NOMO-1 treated with DMSO at 0.1 percent for 48 hours (cell line): ENCODE data around the gene SUCO.
"Not testable (repeated sequence)": the region's sequence is repeated elsewhere in the genome, so short reads cannot be mapped to it uniquely, and the experiment has no call there.

Experiments
- DNase-seq: peaks from one replicate; lab custom pipeline; 2025; ENCODE audit not compliant: unreplicated experiment; lab: John Stamatoyannopoulos, UW

The SUCO gene, protein sequence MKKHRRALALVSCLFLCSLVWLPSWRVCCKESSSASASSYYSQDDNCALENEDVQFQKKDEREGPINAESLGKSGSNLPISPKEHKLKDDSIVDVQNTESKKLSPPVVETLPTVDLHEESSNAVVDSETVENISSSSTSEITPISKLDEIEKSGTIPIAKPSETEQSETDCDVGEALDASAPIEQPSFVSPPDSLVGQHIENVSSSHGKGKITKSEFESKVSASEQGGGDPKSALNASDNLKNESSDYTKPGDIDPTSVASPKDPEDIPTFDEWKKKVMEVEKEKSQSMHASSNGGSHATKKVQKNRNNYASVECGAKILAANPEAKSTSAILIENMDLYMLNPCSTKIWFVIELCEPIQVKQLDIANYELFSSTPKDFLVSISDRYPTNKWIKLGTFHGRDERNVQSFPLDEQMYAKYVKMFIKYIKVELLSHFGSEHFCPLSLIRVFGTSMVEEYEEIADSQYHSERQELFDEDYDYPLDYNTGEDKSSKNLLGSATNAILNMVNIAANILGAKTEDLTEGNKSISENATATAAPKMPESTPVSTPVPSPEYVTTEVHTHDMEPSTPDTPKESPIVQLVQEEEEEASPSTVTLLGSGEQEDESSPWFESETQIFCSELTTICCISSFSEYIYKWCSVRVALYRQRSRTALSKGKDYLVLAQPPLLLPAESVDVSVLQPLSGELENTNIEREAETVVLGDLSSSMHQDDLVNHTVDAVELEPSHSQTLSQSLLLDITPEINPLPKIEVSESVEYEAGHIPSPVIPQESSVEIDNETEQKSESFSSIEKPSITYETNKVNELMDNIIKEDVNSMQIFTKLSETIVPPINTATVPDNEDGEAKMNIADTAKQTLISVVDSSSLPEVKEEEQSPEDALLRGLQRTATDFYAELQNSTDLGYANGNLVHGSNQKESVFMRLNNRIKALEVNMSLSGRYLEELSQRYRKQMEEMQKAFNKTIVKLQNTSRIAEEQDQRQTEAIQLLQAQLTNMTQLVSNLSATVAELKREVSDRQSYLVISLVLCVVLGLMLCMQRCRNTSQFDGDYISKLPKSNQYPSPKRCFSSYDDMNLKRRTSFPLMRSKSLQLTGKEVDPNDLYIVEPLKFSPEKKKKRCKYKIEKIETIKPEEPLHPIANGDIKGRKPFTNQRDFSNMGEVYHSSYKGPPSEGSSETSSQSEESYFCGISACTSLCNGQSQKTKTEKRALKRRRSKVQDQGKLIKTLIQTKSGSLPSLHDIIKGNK (N-terminal part only)

GRCh38 chr1:172532700-172533512 is at the start of gene SUCO:
Gene SUCO (plus strand): TSS chr1:172533150. CDS start chr1:172533436, 286 bp downstream.
- DNase-seq, result peak; percentile 99

DNA sequence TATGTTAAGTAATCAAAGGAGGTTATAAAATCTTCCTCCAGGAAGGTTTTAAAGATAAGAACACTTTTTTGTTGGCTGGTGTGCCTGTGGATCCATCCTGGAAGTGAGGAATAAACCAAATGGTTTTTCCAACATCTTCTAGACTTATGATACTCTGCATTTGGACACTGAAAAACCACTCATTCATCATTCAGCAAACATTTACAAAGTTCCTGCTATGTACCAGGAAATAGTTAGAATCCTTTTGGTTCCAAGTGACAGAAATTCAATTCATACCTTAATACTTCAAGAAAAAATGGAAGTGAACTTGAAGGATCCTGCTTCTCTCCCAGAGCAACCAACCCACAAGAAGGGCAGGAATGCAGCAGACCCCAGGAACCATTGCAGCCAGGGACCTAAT is 49.5 kb upstream of the SUCO start:
- DNase-seq, result no peak

DNA sequence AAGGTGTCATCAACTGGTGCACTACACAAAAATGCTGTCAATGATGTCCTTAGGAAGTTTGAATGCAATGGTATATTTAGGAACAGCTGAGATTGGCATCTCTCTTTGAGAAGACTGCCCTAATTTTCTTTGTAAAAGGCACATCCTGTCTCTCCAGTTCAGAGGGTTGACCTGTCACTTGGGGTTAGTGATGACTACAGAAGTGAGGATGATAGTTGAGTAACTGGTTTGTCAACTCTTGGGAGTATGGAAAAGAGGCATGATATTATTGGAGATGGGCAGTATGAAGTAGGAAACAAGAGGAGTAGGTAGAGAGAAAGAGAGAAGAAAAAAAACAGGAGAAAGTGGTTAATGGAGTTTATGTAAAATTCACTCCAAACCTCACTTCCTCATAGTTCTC is 48.7 kb upstream of the SUCO start:
- DNase-seq, result no peak

- DNase-seq, result no peak
Observed at GRCh38 chr1:172485626-172486025, 47.3 kb upstream of the SUCO start.

DNA sequence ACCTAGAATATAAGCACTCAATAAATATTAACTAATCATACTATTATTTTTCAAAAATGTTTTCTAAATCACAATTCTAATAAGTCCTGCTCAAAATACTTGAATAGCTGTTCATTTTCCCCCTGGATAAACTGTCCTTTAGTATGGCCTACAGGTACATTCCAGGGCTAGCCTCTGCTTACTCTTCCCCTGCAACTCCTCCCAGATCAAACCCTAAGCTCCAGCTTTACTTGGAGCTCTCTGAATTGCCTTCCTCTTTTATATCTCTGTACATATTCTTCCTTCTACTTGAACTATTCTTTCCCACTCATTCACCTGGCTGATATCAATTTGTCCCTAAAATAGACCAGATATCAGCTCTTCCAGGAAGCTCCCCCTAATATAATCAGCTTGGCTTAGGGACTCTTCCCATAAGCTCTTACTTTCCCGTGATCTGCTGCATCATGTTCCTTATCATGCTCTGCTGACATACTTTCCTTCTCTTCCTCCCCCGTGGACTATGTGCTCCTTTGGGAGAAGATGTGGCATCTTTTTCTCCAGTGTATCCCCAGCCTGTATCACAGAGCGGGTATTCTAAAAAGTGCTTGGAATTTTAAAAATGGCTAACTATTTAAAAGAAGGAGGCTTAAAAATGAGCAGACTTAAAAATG is 46.0 kb upstream of the SUCO start:
- no peak for DNase-seq

DNA sequence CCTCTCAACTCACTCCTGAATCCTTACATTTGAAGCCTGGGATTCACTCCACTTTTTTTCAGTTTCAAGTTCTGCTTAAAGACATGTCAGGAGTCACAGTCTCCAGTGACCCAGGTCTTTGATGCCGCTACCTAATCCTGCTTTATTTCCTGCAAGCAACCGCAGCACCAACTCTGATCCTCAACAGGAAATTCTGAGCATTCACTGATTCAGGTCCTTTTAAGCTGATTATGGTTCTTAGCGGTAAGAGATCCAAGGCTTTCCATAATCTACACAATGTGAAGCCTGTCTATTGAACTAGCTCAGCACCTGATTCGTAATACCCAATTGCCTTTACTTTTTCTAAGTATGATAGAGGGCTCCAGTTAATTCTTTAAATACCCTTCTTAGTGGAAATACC is 45.4 kb upstream of the SUCO start:
- no peak for DNase-seq

DNA sequence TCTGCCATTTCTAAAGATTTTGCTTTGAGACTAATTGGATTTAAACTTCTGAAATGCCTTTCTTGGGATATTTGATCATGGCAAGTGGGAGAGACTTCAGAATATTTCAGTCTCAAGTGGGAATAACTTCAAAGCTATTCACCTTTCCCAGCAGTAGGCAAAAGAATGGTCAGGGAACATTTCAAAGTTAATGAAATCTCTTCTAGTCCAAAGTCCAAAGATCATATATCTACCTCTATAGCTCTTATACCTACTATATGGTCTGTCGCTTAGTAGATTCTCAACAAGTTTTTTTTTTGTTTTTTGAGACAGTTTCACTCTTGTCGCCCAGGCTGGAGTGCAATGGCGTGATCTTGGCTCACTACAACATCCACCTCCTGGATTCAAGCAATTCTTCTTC is 44.6 kb upstream of the SUCO start:
- no peak for DNase-seq

- no peak for DNase-seq
Observed at GRCh38 chr1:172489847-172490246, 43.1 kb upstream of the SUCO start.

- DNase-seq, result no peak
Observed at GRCh38 chr1:172492421-172492820, 40.5 kb upstream of the SUCO start.

GRCh38 chr1:172494166-172494565 is 38.8 kb upstream of the SUCO start:
- DNase-seq, result peak; percentile 30

DNA sequence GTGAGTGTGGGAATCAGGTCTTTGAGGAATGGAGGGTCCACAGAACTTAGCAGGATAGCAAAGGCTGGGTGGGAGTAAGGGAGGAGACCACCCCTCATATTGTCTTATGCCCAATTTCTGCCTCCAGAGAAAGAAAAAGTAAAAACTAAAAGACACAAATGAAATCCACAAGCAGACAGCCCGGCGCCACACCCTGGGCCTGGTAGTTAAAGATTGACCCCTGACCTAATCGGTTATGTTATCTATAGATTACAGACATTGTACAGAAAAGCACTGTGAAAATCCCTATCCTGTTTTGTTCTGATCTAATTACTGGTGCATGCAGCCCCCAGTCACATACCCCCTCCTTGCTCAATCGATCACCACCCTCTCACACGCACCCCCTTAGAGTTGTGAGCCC is 36.8 kb upstream of the SUCO start:
- DNase-seq, result not testable (repeated sequence)

DNA sequence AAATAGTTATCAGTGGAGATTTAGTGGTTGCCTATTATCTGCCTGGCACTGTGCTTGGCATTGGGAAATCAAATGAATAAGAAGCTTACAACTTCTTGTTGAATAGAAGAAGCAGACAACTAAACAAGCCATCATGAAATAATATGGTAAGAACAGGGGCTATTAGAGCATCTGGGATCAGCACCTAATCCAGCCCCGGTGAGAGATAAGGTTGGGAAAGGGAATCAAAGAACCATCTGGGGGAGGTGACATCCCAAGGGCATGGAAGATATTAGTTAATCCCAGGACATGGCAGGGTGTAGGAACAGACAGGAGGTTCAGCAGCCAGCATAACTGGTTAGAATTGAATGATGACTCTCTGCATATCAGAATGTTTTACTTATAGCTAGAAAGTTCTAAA is 36.3 kb upstream of the SUCO start:
- DNase-seq, result no peak

GRCh38 chr1:172497230-172497629 is 35.7 kb upstream of the SUCO start:
- no peak for DNase-seq

GRCh38 chr1:172498857-172499256 is 34.1 kb upstream of the SUCO start:
- DNase-seq, result peak; percentile 82

DNA sequence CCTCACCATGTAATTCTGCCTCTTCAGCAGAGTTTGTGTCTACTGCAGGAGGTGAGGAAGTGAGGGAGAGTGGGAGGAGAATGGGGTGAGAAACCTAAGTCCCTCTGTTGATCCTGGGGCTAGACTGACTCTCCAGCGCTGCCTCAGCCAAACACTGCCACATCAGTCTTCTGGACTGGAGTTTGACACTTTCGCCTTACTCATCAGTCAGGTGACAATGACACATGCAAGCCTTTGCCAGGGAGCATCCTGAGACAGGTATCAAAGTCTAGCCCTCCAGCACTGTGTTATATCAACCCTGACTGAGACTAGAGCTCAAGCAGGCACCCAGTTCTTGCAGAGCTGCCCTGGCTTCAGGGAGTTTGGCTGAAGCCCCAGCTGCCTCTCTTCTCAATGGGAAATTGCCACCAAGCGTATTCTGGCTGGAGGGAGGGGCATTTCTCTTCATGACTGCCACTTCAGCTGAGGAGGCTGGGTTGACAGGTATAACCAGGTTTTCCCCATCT is 33.3 kb upstream of the SUCO start:
- DNase-seq, result no peak

DNA sequence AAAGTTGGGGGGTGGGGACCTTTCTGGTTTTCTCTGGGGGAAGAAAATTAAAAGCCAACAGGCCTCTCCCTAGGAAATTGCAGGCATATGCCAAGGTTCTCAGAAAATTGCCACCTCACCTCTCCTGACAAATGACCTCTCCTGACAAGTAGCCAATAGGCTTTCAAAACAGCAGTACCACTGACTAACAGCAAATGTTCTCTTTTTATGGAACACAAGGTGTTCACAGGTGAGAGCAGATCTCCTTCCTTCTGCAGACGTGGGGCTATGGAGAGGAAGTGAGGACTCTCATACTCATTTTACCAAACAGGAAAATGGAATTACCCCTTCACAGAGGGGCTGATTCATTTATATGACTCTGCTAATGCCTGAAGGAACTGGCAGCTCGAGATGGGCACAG is 32.7 kb upstream of the SUCO start:
- no peak for DNase-seq

GRCh38 chr1:172507741-172508140 is 25.2 kb upstream of the SUCO start:
- DNase-seq, result no peak

- DNase-seq, result no peak
Observed at GRCh38 chr1:172510479-172510878, 22.5 kb upstream of the SUCO start.

- DNase-seq, result no peak
Observed at GRCh38 chr1:172512591-172512990, 20.4 kb upstream of the SUCO start.

GRCh38 chr1:172513479-172513878 is 19.5 kb upstream of the SUCO start:
- DNase-seq, result no peak
